OCI-LY3 (cell line): ENCODE results near the gene NR4A1.
A peak's percentile ranks its signal among the peaks of the same experiment; 100 is the strongest.

Source experiments
- H2AFZ ChIP-seq: fragments of 200-600, 300-600 bp; shearing (Covaris generic); 2 replicates; pipeline ENCODE4 v1.6.0; 2014; ENCODE audit warnings: antibody characterized with exemption, low read depth, low read length
- H3K27ac ChIP-seq: fragments of 200-600, 300-600 bp; sonication (generic); 2 replicates; pipeline ENCODE4 v1.5.1; 2014; ENCODE audit warnings: mild to moderate bottlenecking, low read length, moderate library complexity, mixed read lengths
- H3K27me3 ChIP-seq: fragments of 200-600, 300-600 bp; sonication (generic); 2 replicates; pipeline ENCODE4 v1.6.1; 2014; ENCODE audit warnings: low read depth, low read length, mixed read lengths
- H3K36me3 ChIP-seq: fragments of 200-600, 300-600 bp; sonication (generic); replicated peaks from 2 replicates; pipeline ENCODE3; 2014; ENCODE audit warnings: low read depth, low read length, mixed read lengths
- H3K4me1 ChIP-seq: fragments of 300-600, 200-600 bp; sonication (generic); 2 replicates; pipeline ENCODE4 v1.6.1; 2014; ENCODE audit warnings: low read length, mixed read lengths
- H3K4me2 ChIP-seq: fragments of 200-600, 300-600 bp; sonication (generic); 2 replicates; pipeline ENCODE4 v1.6.1; 2014; ENCODE audit warnings: low read length, mixed read lengths
- H3K4me3 ChIP-seq: fragments of 300-600, 200-600 bp; sonication (generic); 2 replicates; pipeline ENCODE4 v1.5.1; 2014; ENCODE audit warnings: antibody characterized with exemption, mild to moderate bottlenecking, low read length, moderate library complexity
- H3K79me2 ChIP-seq: fragments of 300-600, 200-600 bp; shearing (Covaris generic); 2 replicates; pipeline ENCODE4 v1.6.1; 2014; ENCODE audit warnings: mild to moderate bottlenecking, low read length, mixed read lengths
- H3K9ac ChIP-seq: fragments of 300-600, 200-600 bp; shearing (Covaris generic); 2 replicates; pipeline ENCODE4 v1.6.0; 2014; ENCODE audit warnings: mild to moderate bottlenecking, low read length, moderate library complexity
- H3K9me3 ChIP-seq: fragments of 200-600, 300-600 bp; shearing (Covaris generic); 2 replicates; pipeline ENCODE4 v1.6.1; 2014; ENCODE audit warnings: low read length, mixed read lengths; ENCODE audit not compliant: insufficient read depth
- H4K20me1 ChIP-seq: fragments of 200-600, 300-600 bp; sonication (generic); 2 replicates; pipeline ENCODE4 v1.6.1; 2016; ENCODE audit warnings: low read length, mixed read lengths; ENCODE audit not compliant: insufficient read depth
- EZH2phosphoT487 ChIP-seq: fragments of 200-600 bp; shearing (Covaris generic); IDR thresholded peaks from 2 replicates; pipeline ENCODE4 v1.6.1; 2018; ENCODE audit warnings: antibody characterized with exemption, mixed run types, low read depth
- TF ChIP-seq, protein P1 (sequence below): fragments of 200-600, 300-600 bp; sonication (generic); IDR thresholded peaks from 2 replicates; pipeline ENCODE4 v1.5.1; 2014; ENCODE audit warnings: antibody characterized with exemption, low read length, low read depth

NR4A1 gene

DNA sequence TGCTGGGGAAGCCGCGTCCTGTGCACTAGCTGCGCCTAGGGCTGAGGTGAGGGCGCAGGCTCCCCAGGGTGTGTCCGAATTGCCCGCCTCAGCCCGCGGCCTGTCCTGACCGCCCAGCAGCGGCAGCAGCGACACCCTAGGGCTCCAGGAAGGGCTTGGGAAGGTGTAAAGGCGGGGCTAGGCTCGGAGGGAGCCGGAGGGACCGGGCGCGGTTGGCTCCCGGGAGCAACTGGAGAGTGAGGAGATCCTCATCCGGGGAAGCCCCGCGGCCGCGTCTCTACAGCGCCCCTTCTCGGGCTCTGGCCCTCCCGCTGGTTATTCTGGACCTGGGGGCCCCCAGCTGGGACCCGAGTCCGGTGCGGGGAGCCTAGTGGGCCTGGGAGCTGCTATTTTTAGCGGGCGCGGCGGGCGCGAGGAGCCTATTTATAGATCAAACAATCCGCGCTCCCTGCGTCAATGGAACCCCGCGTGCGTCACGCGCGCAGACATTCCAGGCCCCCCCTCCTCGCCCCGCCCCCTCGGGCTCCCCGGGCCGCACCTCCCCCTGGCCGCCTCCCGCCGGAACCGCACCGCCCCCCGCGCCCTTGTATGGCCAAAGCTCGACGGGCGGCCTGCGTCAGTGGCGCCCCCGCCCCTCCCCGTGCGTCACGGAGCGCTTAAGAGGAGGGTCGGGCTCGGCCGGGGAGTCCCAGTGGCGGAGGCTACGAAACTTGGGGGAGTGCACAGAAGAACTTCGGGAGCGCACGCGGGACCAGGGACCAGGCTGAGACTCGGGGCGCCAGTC lies at the start of gene NR4A1:
TSS of gene NR4A1 (plus strand) at position 685 of the 784 bp plus-strand sequence. CDS start 2,887 bp downstream, outside the sequence.
- H3K4me1 ChIP-seq = peaks cover 32% of the 10 kb centered on the region
- peak within 1 kb of the TSS; percentile 79 for H3K9ac ChIP-seq
- H3K9me3 ChIP-seq = no peaks in the 10 kb centered on the region
- H3K4me3 ChIP-seq = peak within 1 kb of the TSS; percentile 91
- peak within 1 kb of the TSS; percentile 98 for H3K4me2 ChIP-seq
- H2AFZ ChIP-seq = peak within 1 kb of the TSS; percentile 61
- H3K79me2 ChIP-seq = no peaks in the 10 kb centered on the region
- TF ChIP-seq EZH2phosphoT487 = no peak
- TF ChIP-seq, protein P1, sequence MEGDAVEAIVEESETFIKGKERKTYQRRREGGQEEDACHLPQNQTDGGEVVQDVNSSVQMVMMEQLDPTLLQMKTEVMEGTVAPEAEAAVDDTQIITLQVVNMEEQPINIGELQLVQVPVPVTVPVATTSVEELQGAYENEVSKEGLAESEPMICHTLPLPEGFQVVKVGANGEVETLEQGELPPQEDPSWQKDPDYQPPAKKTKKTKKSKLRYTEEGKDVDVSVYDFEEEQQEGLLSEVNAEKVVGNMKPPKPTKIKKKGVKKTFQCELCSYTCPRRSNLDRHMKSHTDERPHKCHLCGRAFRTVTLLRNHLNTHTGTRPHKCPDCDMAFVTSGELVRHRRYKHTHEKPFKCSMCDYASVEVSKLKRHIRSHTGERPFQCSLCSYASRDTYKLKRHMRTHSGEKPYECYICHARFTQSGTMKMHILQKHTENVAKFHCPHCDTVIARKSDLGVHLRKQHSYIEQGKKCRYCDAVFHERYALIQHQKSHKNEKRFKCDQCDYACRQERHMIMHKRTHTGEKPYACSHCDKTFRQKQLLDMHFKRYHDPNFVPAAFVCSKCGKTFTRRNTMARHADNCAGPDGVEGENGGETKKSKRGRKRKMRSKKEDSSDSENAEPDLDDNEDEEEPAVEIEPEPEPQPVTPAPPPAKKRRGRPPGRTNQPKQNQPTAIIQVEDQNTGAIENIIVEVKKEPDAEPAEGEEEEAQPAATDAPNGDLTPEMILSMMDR = peak; percentile 21; the same call in 1 of the 2 replicates
- peaks cover 13% of the 10 kb centered on the region for H3K27me3 ChIP-seq
- 0 out of 2 replicates have a peak, but pooled peaks cover 4% of the 10 kb centered on the region for H4K20me1 ChIP-seq
- H3K36me3 ChIP-seq = no peaks in the 10 kb centered on the region
- H3K27ac ChIP-seq = peak within 1 kb of the TSS; percentile 24; the same call in 1 of the 2 replicates

- Histone ChIP-seq H3K4me1 (peaks cover 27% of the 10 kb centered on the region), H2AFZ (no peak overlapping the region), H3K27me3 (peaks cover 26% of the 10 kb centered on the region), H3K9ac (no peak overlapping the region), H3K4me2 (no peak overlapping the region), H3K79me2 (no peaks in the 10 kb centered on the region), H3K9me3 (no peaks in the 10 kb centered on the region), H3K27ac (no peak overlapping the region), H3K36me3 (no peaks in the 10 kb centered on the region), H3K4me3 (no peak overlapping the region), H4K20me1 (no peaks in the 10 kb centered on the region)
- TF ChIP-seq EZH2phosphoT487 = no peak
- TF ChIP-seq, protein P1 = no peak
Observed at GRCh38 chr12:52003016-52003550, 48.2 kb upstream of the NR4A1 start.

DNA sequence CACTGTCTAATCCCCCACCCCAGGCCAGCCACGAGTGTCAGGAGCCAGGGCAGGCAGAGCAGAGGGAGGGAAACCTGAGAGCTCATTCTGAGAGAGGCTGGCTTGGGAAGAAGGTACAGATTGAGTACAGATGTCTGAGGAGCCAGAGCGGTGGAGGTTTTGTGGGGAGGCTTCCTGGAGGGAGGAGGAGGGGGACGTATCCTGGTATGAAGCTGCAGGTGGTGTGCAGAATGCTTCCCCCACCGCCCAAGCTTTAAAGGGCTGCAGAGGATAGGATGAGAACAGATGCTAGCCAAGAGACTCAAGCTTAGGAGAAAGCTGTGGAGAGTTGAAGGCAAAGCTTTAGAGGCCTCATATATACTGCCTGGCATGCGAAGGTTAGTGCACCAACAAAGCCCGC lies 47.7 kb upstream of the NR4A1 start:
- H3K9ac ChIP-seq = no peak overlapping the region
- no peak overlapping the region for H3K4me3 ChIP-seq
- H3K4me1 ChIP-seq = peaks cover 27% of the 10 kb centered on the region
- H3K79me2 ChIP-seq = no peaks in the 10 kb centered on the region
- no peak overlapping the region for H3K27ac ChIP-seq
- no peak for TF ChIP-seq EZH2phosphoT487
- no peak overlapping the region for H2AFZ ChIP-seq
- no peak overlapping the region for H3K4me2 ChIP-seq
- no peaks in the 10 kb centered on the region for H4K20me1 ChIP-seq
- no peaks in the 10 kb centered on the region for H3K9me3 ChIP-seq
- H3K36me3 ChIP-seq = no peaks in the 10 kb centered on the region
- peaks cover 27% of the 10 kb centered on the region for H3K27me3 ChIP-seq

GRCh38 chr12:52004042-52004648 lies 47.1 kb upstream of the NR4A1 start:
- no peaks in the 10 kb centered on the region for H4K20me1 ChIP-seq
- no peak overlapping the region for H3K27ac ChIP-seq
- H3K27me3 ChIP-seq = peaks cover 27% of the 10 kb centered on the region
- H3K9ac ChIP-seq = no peak overlapping the region
- H3K79me2 ChIP-seq = no peaks in the 10 kb centered on the region
- TF ChIP-seq, protein P1 = peak; percentile 94
- TF ChIP-seq EZH2phosphoT487 = no peak
- H3K9me3 ChIP-seq = no peaks in the 10 kb centered on the region
- H3K4me1 ChIP-seq = peaks cover 27% of the 10 kb centered on the region
- no peak overlapping the region for H2AFZ ChIP-seq
- H3K36me3 ChIP-seq = no peaks in the 10 kb centered on the region
- H3K4me2 ChIP-seq = no peak overlapping the region
- no peak overlapping the region for H3K4me3 ChIP-seq
